GM19397 (cell line): ENCODE results near the gene LECT2.

Experiments used
- ATAC-seq: cut with Tn5 transposase; IDR thresholded peaks from one replicate; pipeline ENCODE4 v1.9.1; 2021; ENCODE audit warnings: mild to moderate bottlenecking, moderate library complexity; ENCODE audit not compliant: unreplicated experiment

LECT2 gene

DNA sequence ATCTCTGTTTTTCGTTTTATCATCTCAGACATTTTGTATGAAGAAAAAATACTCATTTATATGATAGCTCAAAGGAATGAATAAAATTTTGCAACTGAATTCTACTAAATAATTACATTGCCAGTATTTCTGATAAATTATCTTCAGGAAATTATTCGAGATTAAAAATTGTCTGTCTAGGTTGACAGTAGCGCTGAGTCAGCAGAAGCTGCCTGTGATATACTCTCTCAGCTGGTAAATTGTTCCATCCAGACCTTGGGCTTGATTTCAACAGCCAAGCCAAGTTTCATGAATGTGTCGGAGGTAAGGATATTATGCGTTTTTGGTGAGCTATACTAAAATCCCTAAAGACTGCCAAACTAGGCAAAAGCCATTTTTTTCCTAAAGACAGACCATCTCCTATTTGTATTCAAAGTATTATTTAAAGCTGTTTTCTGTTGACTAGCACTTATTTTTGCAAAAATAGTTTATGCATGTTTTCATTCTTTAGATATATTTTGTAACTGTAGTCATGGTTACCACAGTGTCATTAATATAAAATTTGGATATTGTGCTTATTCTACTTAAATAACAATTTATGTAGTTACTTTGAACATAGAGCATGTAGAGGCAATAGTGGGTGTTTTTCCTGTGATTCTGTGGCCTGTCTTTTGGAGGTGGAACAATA is 17.4 kb downstream of the LECT2 start:
- ATAC-seq, result no peak

DNA sequence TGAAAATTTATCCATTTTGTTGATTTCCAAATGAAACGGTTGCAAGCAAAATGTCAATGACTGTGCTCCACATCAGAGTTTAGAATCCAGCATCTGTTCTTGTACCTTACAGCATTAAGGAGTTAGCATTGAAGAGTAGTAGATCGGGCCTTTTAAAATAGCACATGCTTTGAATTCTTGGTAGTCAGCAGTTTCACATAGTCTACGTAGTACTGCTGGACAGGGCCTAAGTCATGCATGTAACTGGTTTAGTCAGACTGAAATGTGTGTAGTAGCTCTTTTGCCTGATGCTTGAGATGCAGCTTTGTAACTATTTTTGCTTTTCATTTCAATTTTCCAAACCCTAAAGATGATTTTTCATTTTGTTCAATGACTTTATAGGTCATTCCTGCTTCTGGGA is 19.8 kb downstream of the LECT2 start:
- no peak for ATAC-seq

DNA sequence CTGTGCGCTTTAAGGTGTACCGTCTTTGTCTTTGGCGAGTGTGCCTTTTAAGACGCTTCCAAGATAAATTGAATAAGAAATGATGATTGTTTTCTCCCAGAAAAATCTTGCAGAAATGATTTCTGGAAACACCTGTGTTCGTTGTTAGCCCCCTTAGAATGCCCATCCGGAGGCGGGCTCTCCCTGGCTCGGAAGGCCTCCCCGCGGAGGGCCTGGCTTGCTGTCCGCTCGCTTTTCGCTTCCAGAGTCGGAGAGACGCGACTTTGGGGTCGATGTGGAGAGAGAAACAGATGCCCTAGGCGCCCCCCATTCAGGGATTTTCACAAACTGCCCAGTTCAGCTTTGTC is 23.9 kb downstream of the LECT2 start:
- ATAC-seq, result no peak

DNA sequence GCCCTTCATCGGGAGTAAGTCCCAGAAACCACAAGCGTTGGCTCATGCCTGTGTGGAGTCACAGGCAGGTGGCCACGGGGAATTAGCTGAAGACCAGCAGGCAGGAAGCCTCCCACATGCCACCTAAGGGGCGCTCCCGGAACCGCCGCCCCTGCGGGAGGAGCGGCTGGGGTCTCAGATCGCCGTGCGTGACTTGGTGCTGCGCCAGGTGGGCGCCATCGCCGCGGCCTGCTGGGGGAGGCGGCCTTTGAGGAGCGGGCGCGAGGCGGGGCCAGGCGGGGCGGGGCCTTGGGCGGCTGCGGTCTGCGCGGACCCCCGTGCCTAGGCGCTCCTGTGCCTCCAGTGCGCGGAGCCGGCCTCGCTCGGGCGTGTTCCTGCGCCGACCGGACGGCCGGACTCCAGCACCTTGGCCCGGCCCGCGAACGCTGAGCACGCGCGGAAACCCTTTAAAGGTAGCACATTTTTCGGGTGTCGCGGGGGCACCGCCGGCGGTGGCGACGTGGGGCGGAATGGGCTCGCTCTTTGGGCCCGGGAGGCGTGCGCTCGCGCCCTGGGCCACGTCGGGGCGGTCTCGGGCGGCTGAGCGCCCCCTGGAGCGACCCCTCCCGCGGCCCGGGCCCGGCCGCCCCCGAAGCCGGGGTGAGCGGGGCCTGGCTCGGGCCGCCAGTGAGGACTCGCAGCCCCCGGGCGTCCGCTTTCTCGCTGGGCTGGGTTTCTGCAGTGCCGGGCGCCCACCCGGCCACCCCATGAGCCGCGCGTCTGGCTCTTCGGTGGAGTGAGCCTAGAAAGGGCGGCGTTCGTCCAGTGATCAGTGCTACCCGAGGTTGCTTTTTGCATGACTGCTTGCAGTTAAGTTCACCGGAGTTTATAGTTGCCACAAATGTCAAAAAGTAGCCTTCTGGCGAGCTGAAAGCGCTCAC is 24.5 kb downstream of the LECT2 start:
- no peak for ATAC-seq

DNA sequence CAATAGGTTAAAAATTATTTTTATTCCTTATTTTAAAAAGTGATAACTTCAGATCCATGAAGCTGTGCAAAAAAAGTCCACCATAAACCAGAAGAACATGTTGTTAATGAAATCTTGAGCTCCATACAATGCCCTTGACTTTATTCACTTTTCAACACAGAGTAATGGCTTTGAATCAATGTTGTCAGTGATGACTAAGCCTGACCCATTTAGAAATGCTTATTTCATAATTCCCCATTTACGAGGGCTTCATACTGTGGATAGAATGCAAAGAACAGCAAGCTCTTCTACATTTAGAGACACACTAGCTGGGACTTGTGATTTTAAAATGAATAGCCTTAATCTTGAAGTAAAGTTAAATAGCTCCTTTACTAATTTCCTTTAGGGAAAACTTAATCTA is 33.4 kb downstream of the LECT2 start:
- ATAC-seq, result no peak

DNA sequence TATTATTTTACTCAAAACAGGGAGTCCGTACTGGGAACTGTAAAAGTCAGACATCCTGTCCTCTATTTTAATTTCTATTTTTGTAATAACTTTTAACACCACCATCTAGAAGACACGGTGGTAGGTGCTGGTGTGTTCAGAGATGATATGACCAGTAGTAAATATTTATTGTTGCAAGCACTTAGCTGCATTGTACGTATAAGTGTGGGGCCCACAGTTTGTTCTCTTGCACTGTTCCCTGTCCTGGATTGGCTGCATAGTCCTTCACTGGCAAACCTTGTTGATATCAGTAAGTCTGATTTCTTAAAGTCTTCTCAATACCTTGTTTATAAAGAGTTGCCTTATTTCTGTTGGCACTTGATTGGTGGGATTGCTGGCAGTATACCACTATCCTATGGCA is 34.6 kb downstream of the LECT2 start:
- no peak for ATAC-seq

DNA sequence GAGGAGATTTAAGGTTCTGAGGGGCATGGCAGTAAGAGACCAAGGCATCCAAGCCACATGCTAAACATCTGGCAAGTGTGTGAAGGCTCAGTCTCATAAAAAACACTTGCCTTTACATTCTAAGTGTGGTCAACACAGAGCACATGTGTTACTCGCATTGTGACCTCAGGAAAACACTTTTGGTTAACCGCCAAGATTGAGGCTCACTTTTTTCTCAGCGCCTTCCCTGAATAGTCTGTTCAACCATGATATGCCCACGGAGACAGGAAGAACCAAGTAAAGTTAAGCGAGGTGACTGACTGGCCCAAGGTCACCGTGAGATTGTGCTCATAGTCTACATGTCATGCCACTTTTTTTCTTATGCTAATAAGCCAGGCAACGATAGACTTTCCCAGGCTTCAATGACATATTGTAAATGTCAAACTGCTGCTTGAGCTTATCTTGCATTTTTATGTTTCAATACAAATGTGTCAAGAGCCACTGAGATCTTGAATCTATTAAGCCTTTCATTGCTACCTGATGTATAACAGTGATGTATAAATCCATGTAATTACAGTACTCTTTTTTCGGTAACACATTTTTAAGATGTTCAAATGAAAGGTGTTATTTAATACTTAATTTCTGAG is 38.0 kb downstream of the LECT2 start:
- ATAC-seq, result no peak

DNA sequence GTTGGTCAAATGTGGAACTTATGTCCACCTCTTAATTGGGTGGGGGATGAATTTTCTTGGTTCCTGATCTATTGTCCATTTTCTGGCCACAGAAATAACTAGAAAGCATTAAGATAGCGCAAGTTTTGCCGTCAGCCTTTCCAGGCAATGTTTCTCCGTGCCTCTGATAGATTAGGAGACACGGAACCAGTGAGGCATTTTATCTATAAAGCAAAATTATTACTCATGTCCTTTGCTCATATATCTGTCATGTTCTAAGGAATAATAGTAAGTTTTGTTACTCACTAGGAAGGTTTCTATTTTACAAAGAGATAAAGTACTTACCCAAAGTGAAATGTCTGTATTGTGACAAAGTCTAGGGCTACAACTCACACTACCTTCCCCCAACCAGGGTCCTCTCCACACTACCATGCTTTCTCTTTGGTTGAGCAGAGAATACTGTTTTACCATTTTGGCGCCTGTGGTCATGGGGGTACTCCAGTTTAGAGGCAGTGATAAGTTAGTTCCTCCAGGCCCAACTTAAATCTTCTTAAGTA is 39.2 kb downstream of the LECT2 start:
- no peak for ATAC-seq

DNA sequence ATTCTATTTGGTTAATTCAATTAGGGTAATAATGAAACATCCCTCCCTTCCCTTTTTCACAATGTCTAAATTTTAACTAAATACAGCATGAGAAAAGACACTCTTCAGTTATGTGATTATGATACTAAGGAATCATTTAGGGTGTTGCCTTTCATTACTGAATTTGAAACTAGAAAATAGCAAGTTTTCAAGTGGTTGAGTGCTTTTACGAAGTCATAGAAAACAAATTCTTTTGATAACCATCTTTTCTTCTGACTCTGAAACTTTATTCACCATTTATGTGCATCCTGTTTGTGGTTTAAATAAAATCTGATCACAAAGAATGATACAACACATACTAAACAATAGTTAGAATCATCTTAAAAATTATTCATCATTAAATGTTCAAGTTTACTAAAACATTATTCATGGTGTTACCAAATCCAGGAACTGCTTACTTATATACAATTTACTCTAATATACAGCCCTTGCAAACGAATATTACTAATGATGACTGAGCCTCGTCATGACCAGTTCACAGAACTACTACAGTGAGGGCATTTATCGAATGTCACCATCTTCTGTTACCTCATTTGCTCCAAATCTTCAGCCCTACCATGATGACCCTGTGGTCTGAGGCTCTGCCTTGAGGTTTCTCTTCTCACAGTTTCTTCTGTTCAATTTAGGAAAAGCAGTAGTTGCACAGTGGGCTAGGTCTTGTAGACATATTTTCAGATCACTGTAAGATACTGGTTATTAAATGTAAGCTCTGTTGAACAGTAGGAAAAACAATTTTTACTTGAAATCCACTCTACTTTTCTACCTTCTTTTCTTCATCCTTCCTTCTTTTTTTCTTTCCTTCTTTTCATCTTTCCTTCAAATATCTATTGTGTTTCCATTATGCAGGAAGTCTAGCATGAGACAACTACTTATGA is 40.8 kb downstream of the LECT2 start:
- ATAC-seq, result no peak

DNA sequence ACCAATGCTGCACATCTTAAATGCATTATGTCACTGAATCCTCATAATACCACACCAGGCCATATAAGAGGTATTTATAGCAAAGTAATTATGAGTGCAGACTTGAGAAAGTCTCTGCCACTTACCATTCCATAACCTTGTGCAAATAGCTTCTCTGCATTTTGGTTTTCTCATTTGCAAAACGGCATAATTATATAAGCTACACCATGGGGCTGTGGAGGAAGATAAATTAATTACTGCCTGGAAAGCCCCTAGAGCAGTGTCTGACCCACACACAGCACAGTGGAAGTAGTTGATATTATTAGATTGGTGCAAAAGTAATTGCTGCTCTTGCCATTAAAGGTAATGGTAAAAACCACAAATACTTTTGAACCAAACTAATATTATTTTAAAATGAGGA is 49.6 kb downstream of the LECT2 start:
- ATAC-seq, result no peak

DNA sequence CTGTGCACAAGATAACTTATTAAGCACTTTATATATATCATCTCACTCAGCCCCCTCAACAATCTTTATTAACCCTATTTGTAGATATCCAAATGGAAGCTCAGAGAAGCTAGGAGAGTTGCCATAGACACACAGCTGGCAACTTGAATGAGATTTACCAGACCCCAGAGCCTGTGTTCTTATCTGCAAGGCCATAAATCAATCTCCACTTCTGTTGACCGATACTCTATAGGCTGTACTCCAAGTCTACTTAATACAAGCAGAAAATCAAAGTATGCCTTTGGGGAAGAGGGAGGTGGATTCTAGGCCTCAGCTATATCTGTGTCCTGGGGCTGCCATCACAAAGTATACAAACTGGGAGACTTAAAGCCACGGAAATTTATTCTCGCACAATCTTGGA is 53.1 kb downstream of the LECT2 start:
- no peak for ATAC-seq

DNA sequence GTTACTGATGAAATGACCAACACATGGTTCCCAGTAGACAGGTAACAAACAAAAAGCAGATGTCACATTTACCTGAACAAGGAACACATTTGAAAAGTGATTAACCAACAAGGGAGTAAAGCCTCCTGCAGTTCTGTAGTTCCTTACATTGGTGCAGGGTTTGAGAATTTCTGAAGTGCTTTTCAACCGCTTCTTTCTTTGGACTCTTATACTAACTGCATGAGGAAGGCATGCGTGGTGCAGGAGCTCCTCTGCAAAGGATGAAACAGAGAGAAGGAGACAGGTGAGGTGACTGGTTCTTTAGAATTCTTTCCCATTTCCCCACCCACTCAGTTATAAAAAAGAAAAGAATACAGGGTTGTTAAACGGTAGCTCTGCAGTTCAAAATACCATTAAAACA is 54.5 kb downstream of the LECT2 start:
- no peak for ATAC-seq

DNA sequence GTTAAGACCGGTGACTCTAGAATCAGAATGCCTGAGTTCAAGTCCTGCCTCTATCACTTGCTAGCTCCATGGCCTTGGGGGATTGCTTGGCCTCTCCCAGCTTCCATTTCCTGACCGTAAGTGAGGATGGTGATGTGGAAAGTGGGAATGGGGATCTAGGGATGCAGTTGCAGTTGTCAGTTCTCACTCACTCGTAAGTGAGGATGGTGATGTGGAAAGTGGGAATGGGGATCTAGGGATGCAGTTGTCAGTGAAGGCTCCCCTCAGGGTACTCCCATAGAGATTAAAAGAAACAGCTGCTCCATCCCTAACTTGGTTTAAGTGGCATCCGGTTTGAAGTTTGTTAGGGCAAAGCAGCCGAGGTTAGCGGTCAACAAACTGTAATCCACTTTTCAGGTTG is 56.1 kb downstream of the LECT2 start:
- ATAC-seq, result no peak
